GM23248 (cell line): ENCODE measurements around the gene HHATL. TPM values are rescaled to one million over a fixed set of nuclear protein-coding genes. Genes with fewer than 3 reads are reported as not detected.

Experiments
- DNase-seq: peaks from one replicate; pipeline ENCODE4 v3.0.0-alpha.2; 2015
- H2AFZ ChIP-seq: fragments of 200-600 bp; sonication (generic); 2 replicates; pipeline ENCODE4 v1.6.1; 2016; ENCODE audit warnings: antibody characterized with exemption
- H3F3A ChIP-seq: fragments of 200-600 bp; sonication (generic); 2 replicates; pipeline ENCODE4 v1.6.1; 2016; ENCODE audit warnings: mild to moderate bottlenecking, antibody characterized with exemption, mixed run types; ENCODE audit not compliant: insufficient read depth
- H3K27ac ChIP-seq: fragments of 200-600 bp; sonication (generic); 2 replicates; pipeline ENCODE4 v1.5.1; 2016; ENCODE audit warnings: mild to moderate bottlenecking
- H3K27me3 ChIP-seq: fragments of 200-600 bp; sonication (generic); replicated peaks from 2 replicates; pipeline ENCODE4 v1.6.1; 2016; ENCODE audit warnings: mild to moderate bottlenecking; ENCODE audit not compliant: insufficient read depth
- H3K36me3 ChIP-seq: fragments of 200-600 bp; sonication (generic); 2 replicates; pipeline ENCODE4 v1.6.1; 2016; ENCODE audit warnings: low read depth, mild to moderate bottlenecking
- H3K4me1 ChIP-seq: fragments of 200-600 bp; sonication (generic); 2 replicates; pipeline ENCODE4 v1.6.1; 2016; ENCODE audit warnings: mild to moderate bottlenecking; ENCODE audit not compliant: insufficient read depth
- H3K4me2 ChIP-seq: fragments of 200-600 bp; sonication (generic); one replicate; pipeline ENCODE4 v1.6.1; 2016; ENCODE audit warnings: mild to moderate bottlenecking; ENCODE audit not compliant: unreplicated experiment
- H3K4me3 ChIP-seq: fragments of 200-600 bp; sonication (generic); 2 replicates; pipeline ENCODE4 v1.5.1; 2016; ENCODE audit warnings: mild to moderate bottlenecking
- H3K79me2 ChIP-seq: fragments of 200-600 bp; sonication (generic); 2 replicates; pipeline ENCODE4 v1.6.1; 2016; ENCODE audit warnings: mild to moderate bottlenecking; ENCODE audit not compliant: insufficient read depth
- H3K9ac ChIP-seq: fragments of 200-600 bp; sonication (generic); 2 replicates; pipeline ENCODE4 v1.6.1; 2016; ENCODE audit warnings: mild to moderate bottlenecking
- H3K9me2 ChIP-seq: fragments of 200-600 bp; sonication (generic); 2 replicates; pipeline ENCODE4 v1.6.1; 2016; ENCODE audit warnings: mixed run types, mild to moderate bottlenecking, moderate library complexity; ENCODE audit not compliant: insufficient read depth
- H3K9me3 ChIP-seq: fragments of 200-600 bp; sonication (generic); one replicate; pipeline ENCODE4 v1.6.1; 2017; ENCODE audit warnings: low read depth
- H4K20me1 ChIP-seq: fragments of 200-600 bp; sonication (generic); 2 replicates; pipeline ENCODE4 v1.6.0; 2016; ENCODE audit not compliant: insufficient read depth
- EZH2 ChIP-seq: fragments of 200-600 bp; sonication (generic); IDR thresholded peaks from 2 replicates; pipeline ENCODE4 v1.6.1; 2018; ENCODE audit warnings: antibody characterized with exemption, mild to moderate bottlenecking; ENCODE audit not compliant: insufficient read depth, poor library complexity, severe bottlenecking
- EZH2phosphoT487 ChIP-seq: fragments of 200-600 bp; sonication (generic); IDR thresholded peaks from 2 replicates; pipeline ENCODE4 v1.6.1; 2018; ENCODE audit warnings: antibody characterized with exemption, moderate library complexity, mild to moderate bottlenecking, low read depth; ENCODE audit not compliant: insufficient read depth
- WGBS, 2 experiments: methylation state at CpG; one replicate each; pipeline ENCODE4 v1.1.6; 2015 to 2017; ENCODE audit warnings: low lambda C conversion rate in 2 of 2, low coverage in 1 of 2; ENCODE audit errors: missing lambda C conversion rate in 2 of 2; 5-methylcytosine and 5-hydroxymethylcytosine counted together
- in situ Hi-C: fragments of 300-500 bp; cut with MboI; formaldehyde crosslinking; loops from 2 replicates; pipeline ENCODE4 v1.15.0; 2020
- polyA plus RNA-seq: library from polyadenylated mRNA; unstranded; fragments of >200 nt; fragmentation: Nextera tagmentation; extraction: Ambion mirVana; gene quantifications from 2 replicates; pipeline ENCODE4 v1.2.1, GENCODE V29; 2016
- total RNA-seq: library from RNA; depleted of rRNA; stranded (reverse); fragments of >200 nt; shearing (Covaris generic); gene quantifications from 2 replicates; pipeline ENCODE4 v1.2.3, GENCODE V29; 2014

Gene HHATL
- total and polyA plus RNA-seq, 2 experiments from 2014 or later, result not detected

DNA sequence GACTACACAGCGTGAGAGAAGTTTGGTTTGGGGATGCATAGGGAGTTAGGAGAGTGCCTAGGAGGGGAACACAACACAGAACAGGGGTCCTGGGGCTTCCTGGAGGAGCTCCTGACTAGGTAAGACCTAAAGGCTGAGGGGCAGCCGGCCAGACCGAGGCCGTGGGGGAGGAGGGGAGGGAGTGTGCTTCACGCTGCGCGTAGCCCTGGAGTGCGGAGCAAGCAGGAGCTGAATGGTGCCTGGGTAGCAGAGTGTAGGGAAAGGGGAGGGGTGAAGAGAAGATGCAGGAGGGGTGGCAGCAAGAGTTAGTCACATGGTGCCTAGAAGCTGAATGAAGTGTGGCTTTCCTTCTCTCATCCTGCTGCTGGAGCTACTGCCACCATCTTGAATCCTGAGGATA, 32.4 kb upstream of the HHATL start:
- Histone ChIP-seq H3K4me1 (no peaks in the 10 kb centered on the region), H3K27me3 (no peaks in the 10 kb centered on the region), H3K4me2 (no peak overlapping the region), H3K79me2 (no peaks in the 10 kb centered on the region), H3K4me3 (no peak overlapping the region), H3K9me2 (no peaks in the 10 kb centered on the region), H3K36me3 (no peaks in the 10 kb centered on the region), H3F3A (no peaks in the 10 kb centered on the region), H3K9ac (no peak overlapping the region), H3K27ac (no peak overlapping the region), H2AFZ (no peak overlapping the region), H4K20me1 (no peaks in the 10 kb centered on the region), H3K9me3 (no peaks in the 10 kb centered on the region)
- 72 to 88% methylated on average over 3 to 8 of the region's 8 CpGs for WGBS, 2 experiments
- in situ Hi-C loops, result no loop called here
- DNase-seq, result no peak
- TF ChIP-seq EZH2, result no peak

DNA sequence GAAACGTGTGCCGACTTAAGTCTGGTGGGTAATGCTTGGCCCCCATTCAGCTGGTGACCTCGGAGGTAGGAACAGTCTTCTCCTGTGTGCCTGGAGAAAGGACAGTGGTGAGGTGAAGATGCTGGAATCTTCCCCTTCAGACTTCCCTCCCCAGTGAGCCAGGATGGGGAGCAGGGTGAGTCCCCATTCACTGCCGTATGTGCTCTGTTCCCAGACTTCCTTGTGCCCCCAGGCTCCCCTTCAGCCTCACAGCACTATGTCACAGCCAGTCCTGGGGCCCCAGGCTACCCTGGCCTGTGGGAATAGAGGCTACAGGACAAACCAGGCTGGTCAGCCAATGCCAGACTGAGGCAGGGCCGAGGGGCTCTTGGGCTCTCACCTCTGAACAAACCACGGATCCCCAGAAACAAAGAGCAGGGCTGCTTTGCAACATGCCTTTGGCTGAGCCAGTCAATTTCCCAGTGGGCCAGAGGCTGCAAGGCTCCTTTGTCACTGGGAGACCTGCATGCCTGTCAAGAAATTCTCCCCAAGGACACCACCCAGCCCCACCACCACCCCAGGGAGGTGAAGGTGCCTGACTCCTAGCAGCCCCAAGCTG, 31.8 kb upstream of the HHATL start:
- no peak for TF ChIP-seq EZH2
- no peak for TF ChIP-seq EZH2phosphoT487
- no peaks in the 10 kb centered on the region for H3K9me3 ChIP-seq
- H3F3A ChIP-seq, result no peaks in the 10 kb centered on the region
- WGBS, 2 experiments, result 55 to 58% methylated on average over 6 of the region's 6 CpGs
- H3K4me1 ChIP-seq, result no peaks in the 10 kb centered on the region
- H3K36me3 ChIP-seq, result no peaks in the 10 kb centered on the region
- no peak overlapping the region for H2AFZ ChIP-seq
- no peak overlapping the region for H3K9ac ChIP-seq
- H3K27ac ChIP-seq, result no peak overlapping the region
- H3K4me3 ChIP-seq, result no peak overlapping the region
- H3K9me2 ChIP-seq, result no peaks in the 10 kb centered on the region
- H3K79me2 ChIP-seq, result no peaks in the 10 kb centered on the region
- in situ Hi-C loops, result no loop called here
- no peak overlapping the region for H3K4me2 ChIP-seq
- DNase-seq, result no peak
- no peaks in the 10 kb centered on the region for H4K20me1 ChIP-seq
- no peaks in the 10 kb centered on the region for H3K27me3 ChIP-seq

DNA sequence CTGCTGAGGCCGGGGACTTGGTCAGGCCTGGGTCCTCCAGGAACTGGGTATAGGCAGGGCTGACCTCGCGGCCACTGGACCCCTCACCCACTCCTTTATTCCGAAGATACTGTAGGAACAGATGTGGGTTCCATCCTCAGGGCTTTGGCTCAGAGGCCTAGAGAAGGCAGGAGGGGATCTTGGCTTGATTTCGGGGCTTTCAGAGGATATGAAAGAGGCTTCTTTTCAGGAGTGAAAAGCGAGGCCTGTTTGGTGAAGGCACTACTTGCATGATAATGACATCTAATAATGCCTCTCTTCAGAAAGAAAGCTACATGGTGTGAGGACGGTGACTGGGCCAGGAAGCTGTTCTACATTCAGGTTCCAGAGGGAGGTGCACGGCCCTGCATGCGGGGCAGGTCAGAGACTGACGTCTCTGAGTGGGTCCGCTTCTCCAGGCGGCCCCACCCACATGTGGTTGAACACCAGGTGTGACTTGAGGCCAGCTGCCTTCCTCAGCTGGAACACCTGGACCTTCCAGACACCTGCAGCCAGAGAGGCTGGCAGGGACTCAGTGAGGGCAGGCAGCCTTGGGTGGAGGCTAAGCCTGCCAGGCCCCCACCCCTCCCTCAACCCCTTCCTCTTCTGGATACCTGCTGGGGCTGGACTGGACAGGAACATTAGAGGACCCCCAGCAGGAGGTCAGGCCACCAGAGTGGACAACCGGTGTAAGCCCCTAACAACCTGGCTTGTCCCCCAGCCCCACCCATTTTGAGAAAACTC, 31.1 kb upstream of the HHATL start:
- Histone ChIP-seq H3K9me3 (no peaks in the 10 kb centered on the region), H3K4me3 (no peak overlapping the region), H3K4me1 (no peaks in the 10 kb centered on the region), H3F3A (no peaks in the 10 kb centered on the region), H3K36me3 (no peaks in the 10 kb centered on the region), H2AFZ (no peak overlapping the region), H3K9ac (no peak overlapping the region), H3K79me2 (no peaks in the 10 kb centered on the region), H3K9me2 (no peaks in the 10 kb centered on the region), H3K4me2 (no peak overlapping the region), H3K27me3 (no peaks in the 10 kb centered on the region), H4K20me1 (no peaks in the 10 kb centered on the region), H3K27ac (no peak overlapping the region)
- no peak for DNase-seq
- whole genome bisulfite sequencing, 2 experiments, result 70 to 79% methylated on average over 13 of the region's 13 CpGs
- TF ChIP-seq EZH2, result no peak
- no peak for TF ChIP-seq EZH2phosphoT487
- in situ Hi-C loops, result no loop called here

DNA sequence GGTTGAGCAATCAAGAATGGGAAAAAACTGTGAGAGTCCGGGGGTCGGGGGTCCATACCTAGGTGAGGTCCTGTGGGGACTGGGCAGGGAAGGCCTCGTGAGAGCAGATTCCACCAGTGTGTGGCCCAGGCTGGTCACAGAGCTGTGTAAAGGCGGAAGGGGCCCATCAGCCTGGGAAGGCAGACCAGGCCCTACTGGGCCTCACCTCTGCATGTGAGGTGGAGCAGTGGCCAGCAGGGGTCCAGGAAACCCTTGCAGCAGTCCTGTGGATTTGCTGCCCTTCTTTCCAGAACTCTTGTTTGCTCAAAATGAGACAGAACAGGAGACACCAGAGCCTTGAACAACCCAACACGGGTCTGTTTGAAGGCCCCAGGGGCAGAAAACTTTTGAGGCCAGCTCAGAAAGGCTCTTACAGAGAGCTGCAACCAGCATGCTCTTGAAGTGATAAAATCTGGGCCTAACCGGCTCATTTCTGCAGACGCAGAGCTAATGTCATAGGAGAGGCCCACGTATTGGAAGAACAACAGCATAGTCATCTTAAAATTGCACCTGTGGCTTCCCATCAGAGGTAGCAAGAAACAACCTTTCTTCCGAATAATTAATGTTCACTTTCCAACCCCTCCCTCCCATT, 30.3 kb upstream of the HHATL start:
- H3K9ac ChIP-seq, result no peak overlapping the region
- no peaks in the 10 kb centered on the region for H3K4me1 ChIP-seq
- no peaks in the 10 kb centered on the region for H3K27me3 ChIP-seq
- H3F3A ChIP-seq, result no peaks in the 10 kb centered on the region
- H4K20me1 ChIP-seq, result no peaks in the 10 kb centered on the region
- H3K9me3 ChIP-seq, result no peaks in the 10 kb centered on the region
- H3K36me3 ChIP-seq, result no peaks in the 10 kb centered on the region
- DNase-seq, result no peak
- H3K79me2 ChIP-seq, result no peaks in the 10 kb centered on the region
- 74 to 77% methylated on average over 9 of the region's 9 CpGs for WGBS, 2 experiments
- H3K9me2 ChIP-seq, result no peaks in the 10 kb centered on the region
- H3K4me3 ChIP-seq, result no peak overlapping the region
- in situ Hi-C loops, result no loop called here
- no peak for TF ChIP-seq EZH2
- no peak overlapping the region for H3K27ac ChIP-seq
- no peak overlapping the region for H3K4me2 ChIP-seq
- H2AFZ ChIP-seq, result no peak overlapping the region
